Caco-2 (cell line): ENCODE data around the gene TNRC18. TPM values are rescaled to one million over a fixed set of nuclear protein-coding genes. Genes with fewer than 3 reads are reported as not detected.
A peak's percentile ranks its signal among the peaks of the same experiment; 100 is the strongest.

Experiments used
- BruUV-seq: library from RNA; stranded (reverse); fragments of 400-500 nt; replicated peaks from 2 replicates; lab custom pipeline; 2021; lab: Mats Ljungman, UMichigan
- CTCF ChIA-PET: fragments of 300-600 bp; sonication (Branson Sonifier 250); formaldehyde crosslinking; loops from one replicate; lab custom pipeline; 2022; ENCODE audit warnings: antibody characterized with exemption; lab: Charles Lee
- POLR2A ChIA-PET: fragments of 300-600 bp; sonication (Branson Sonifier 250); formaldehyde crosslinking; loops from one replicate; lab custom pipeline; 2022; ENCODE audit warnings: antibody characterized with exemption; lab: Charles Lee
- DNase-seq, 2 experiments: peaks; one replicate each; pipeline versions ENCODE4 v3.0.0 to v3.0.0-alpha.2; 2020 to 2022
- H3K27me3 ChIP-seq: replicated peaks from 2 replicates; pipeline ENCODE4 v1.6.0; 2011; ENCODE audit warnings: low read length; ENCODE audit not compliant: control insufficient read depth, insufficient read depth
- H3K36me3 ChIP-seq: 2 replicates; pipeline ENCODE4 v1.5.1; 2011; ENCODE audit warnings: low read length; ENCODE audit not compliant: control insufficient read depth, insufficient read depth
- H3K4me1 ChIP-seq: fragments of 250-450 bp; sonication (Bioruptor Pico); 2 replicates; pipeline ENCODE4 v1.5.1; 2020; ENCODE audit warnings: mild to moderate bottlenecking
- H3K4me3 ChIP-seq: 2 replicates; pipeline ENCODE4 v1.5.1; 2011; ENCODE audit warnings: low read depth, mild to moderate bottlenecking, control low read depth, low read length
- H3K9me3 ChIP-seq: fragments of 250-450 bp; sonication (Bioruptor Pico); 2 replicates; pipeline ENCODE4 v1.5.1; 2020; ENCODE audit warnings: mild to moderate bottlenecking, moderate library complexity
- H3K27ac Mint-ChIP-seq: one replicate; pipeline ENCODE4 v1.8.0; 2022; ENCODE audit warnings: mixed read lengths; ENCODE audit not compliant: unreplicated experiment
- H3K27me3 Mint-ChIP-seq: one replicate; pipeline ENCODE4 v1.8.0; 2022; ENCODE audit warnings: mixed read lengths; ENCODE audit not compliant: insufficient read depth, unreplicated experiment
- H3K36me3 Mint-ChIP-seq: one replicate; pipeline ENCODE4 v1.8.0; 2022; ENCODE audit warnings: mild to moderate bottlenecking, mixed read lengths; ENCODE audit not compliant: insufficient read depth, unreplicated experiment
- H3K4me1 Mint-ChIP-seq: one replicate; pipeline ENCODE4 v1.8.0; 2022; ENCODE audit warnings: low read depth, mixed read lengths; ENCODE audit not compliant: unreplicated experiment
- H3K4me3 Mint-ChIP-seq: one replicate; pipeline ENCODE4 v1.8.0; 2022; ENCODE audit warnings: mild to moderate bottlenecking, moderate library complexity, mixed read lengths; ENCODE audit not compliant: unreplicated experiment
- H3K9me3 Mint-ChIP-seq: one replicate; pipeline ENCODE4 v1.8.0; 2022; ENCODE audit warnings: mixed read lengths; ENCODE audit not compliant: unreplicated experiment
- CTCF ChIP-seq, 2 experiments: fragments of 200-600 bp in 1 of 2; IDR thresholded peaks; 1 replicate in 1 of 2; 2 replicates in 1 of 2; pipeline versions ENCODE4 v1.5.1 to v1.8.0; 2011 to 2022; ENCODE audit warnings: antibody characterized with exemption in 1 of 2, control low read depth in 1 of 2, inconsistent platforms in 1 of 2, low read depth in 1 of 2, low read length in 1 of 2, mild to moderate bottlenecking in 1 of 2, moderate library complexity in 1 of 2; ENCODE audit not compliant: insufficient read depth in 1 of 2, severe bottlenecking in 1 of 2, unreplicated experiment in 1 of 2
- intact Hi-C: fragments of 100-400 bp; cut with micrococcal nuclease; formaldehyde crosslinking; loops from one replicate; pipeline ENCODE4 v1.10.0; 2022; ENCODE audit not compliant: unreplicated experiment
- total RNA-seq: library from RNA; stranded (reverse); gene quantifications from 2 replicates; pipeline ENCODE4 v1.2.3, GENCODE V29; 2022

The TNRC18 gene
- total RNA-seq, 1 experiment from 2014 or later = 75.6 TPM

GRCh38 chr7:5382281-5382892 lies 41.2 kb downstream of the TNRC18 start:
- H3K4me1 Mint-ChIP-seq = no peaks in the 10 kb centered on the region
- POLR2A ChIA-PET = no interaction called here
- peaks cover 1% of the 10 kb centered on the region for H3K36me3 ChIP-seq
- CTCF ChIA-PET = no interaction called here
- H3K36me3 Mint-ChIP-seq = peaks cover 40% of the 10 kb centered on the region
- H3K27ac Mint-ChIP-seq = peak overlapping the region; percentile 32
- no peak for DNase-seq
- intact Hi-C loops = no loop called here
- no peak overlapping the region for H3K4me3 ChIP-seq
- H3K9me3 ChIP-seq = no peaks in the 10 kb centered on the region
- no peak overlapping the region for H3K4me3 Mint-ChIP-seq
- H3K9me3 Mint-ChIP-seq = no peaks in the 10 kb centered on the region
- H3K27me3 Mint-ChIP-seq = no peaks in the 10 kb centered on the region
- H3K4me1 ChIP-seq = no peaks in the 10 kb centered on the region
- no TSS peak for BruUV-seq
- no peaks in the 10 kb centered on the region for H3K27me3 ChIP-seq
- TF ChIP-seq CTCF (IDR thresholded peaks at IDR 0.05; ENCODE audit: insufficient read depth in 1 of 2, low read depth in 1 of 2, low read length in 1 of 2, severe bottlenecking in 1 of 2, unreplicated experiment in 1 of 2) = no peak

DNA sequence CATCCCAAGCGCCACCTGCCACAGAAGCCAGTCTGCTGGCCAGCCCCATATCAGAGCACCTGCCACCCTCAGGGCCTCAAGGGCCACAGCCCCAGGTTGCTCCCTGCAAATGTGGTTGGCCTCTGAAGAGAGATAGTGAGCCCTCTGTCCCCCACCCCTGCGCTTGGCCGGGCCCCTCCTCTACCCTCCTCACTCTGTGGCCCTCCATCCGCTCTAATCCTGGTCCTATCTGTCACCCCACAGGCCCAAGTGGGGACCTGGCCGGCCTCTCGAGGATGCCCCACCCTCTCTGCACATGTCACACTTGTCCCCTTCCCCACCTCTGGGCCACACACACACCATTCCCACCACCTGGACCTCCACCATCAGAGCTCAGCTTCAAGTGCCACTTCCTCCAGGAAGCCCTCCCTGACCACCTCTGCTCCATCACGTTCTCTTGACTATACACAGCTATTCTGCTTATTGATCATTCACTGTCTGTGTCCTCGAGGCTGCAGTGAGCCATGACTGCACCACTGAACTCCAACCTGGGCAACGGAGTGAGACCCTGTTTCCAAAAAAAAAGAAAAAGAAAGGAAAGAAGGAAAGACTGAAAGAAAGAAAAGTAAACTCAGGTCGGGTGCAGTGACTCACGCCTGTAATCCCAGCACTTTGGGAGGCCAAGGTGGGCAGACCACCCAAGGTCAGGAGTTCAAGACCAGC lies 42.4 kb downstream of the TNRC18 start:
- no peaks in the 10 kb centered on the region for H3K4me1 ChIP-seq
- no peaks in the 10 kb centered on the region for H3K27me3 ChIP-seq
- DNase-seq = no peak
- H3K4me3 ChIP-seq = no peak overlapping the region
- Mint-ChIP-seq H3K4me3 (no peak overlapping the region), H3K36me3 (peaks cover 37% of the 10 kb centered on the region), H3K4me1 (no peaks in the 10 kb centered on the region), H3K27me3 (no peaks in the 10 kb centered on the region), H3K27ac (no peak overlapping the region), H3K9me3 (no peaks in the 10 kb centered on the region)
- BruUV-seq = no TSS peak
- intact Hi-C loops = no loop called here
- no peak for TF ChIP-seq CTCF (IDR thresholded peaks at IDR 0.05; ENCODE audit: insufficient read depth in 1 of 2, low read depth in 1 of 2, low read length in 1 of 2, severe bottlenecking in 1 of 2, unreplicated experiment in 1 of 2)
- peaks cover 1% of the 10 kb centered on the region for H3K36me3 ChIP-seq
- POLR2A ChIA-PET = no interaction called here
- CTCF ChIA-PET = no interaction called here
- H3K9me3 ChIP-seq = no peaks in the 10 kb centered on the region

DNA sequence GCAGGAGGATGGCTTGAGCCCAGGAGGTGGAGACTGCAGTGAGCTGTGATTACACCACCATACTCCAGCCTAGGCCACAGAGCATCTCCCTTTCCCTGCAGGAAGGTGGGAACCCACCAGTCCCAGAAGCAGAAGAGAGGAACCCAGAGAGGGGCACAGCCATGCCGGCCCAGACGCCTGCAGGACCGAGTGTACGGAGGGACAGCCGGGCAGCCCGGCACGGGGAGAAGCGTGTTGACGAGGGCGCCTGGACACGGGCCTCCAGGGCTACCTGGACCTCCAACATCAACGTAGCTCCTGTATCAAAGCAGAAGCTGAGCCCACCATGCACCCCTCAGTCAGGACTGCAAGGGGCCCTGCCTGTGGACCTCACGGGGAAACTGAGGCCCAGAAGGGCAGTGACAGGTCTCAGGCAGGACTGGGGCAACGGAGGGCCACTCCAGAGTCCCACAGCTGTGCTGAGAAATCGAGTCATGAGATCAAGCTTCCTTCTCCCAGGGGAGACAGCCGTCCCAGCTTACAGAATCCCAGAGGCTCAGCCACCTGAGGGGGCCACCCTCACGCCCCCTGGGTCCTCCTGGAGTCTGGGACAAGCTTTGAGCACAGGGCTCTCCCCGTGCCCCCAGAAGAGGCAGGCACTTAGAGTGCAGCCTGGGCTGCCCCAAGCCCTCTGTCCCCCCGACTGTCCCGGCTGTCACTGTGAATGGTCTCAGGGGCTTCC lies 43.1 kb downstream of the TNRC18 start:
- ChIA-PET POLR2A (no interaction called here), CTCF (no interaction called here)
- intact Hi-C loops = no loop called here
- Mint-ChIP-seq H3K4me3 (no peak overlapping the region), H3K9me3 (no peaks in the 10 kb centered on the region), H3K27ac (no peak overlapping the region), H3K27me3 (no peaks in the 10 kb centered on the region), H3K36me3 (peaks cover 30% of the 10 kb centered on the region), H3K4me1 (no peaks in the 10 kb centered on the region)
- Histone ChIP-seq H3K4me1 (no peaks in the 10 kb centered on the region), H3K36me3 (peaks cover 1% of the 10 kb centered on the region), H3K9me3 (no peaks in the 10 kb centered on the region), H3K27me3 (no peaks in the 10 kb centered on the region), H3K4me3 (no peak overlapping the region)
- DNase-seq = no peak
- TF ChIP-seq CTCF (IDR thresholded peaks at IDR 0.05; ENCODE audit: insufficient read depth in 1 of 2, low read depth in 1 of 2, low read length in 1 of 2, severe bottlenecking in 1 of 2, unreplicated experiment in 1 of 2) = no peak
- BruUV-seq = no TSS peak
